H9 (cell line): ENCODE data around the gene RYR3. TPM values are rescaled to one million over a fixed set of nuclear protein-coding genes. Genes with fewer than 3 reads are reported as not detected.

Experiments used
- DNase-seq: peaks from one replicate; pipeline ENCODE4 v3.0.0-alpha.2; 2017
- H2AFZ ChIP-seq: one replicate; pipeline ENCODE4 v1.6.1; 2013; ENCODE audit warnings: mild to moderate bottlenecking, low read length, control low read depth, moderate library complexity
- H2AK5ac ChIP-seq: 2 replicates; pipeline ENCODE4 v1.6.1; 2013; ENCODE audit warnings: low read length, control low read depth, mixed read lengths; ENCODE audit not compliant: insufficient read length
- H2BK120ac ChIP-seq: one replicate; pipeline ENCODE4 v1.6.1; 2013; ENCODE audit warnings: low read depth, mild to moderate bottlenecking, low read length, control low read depth, inconsistent platforms; ENCODE audit not compliant: poor library complexity, severe bottlenecking
- H2BK12ac ChIP-seq: 2 replicates; pipeline ENCODE4 v1.6.1; 2013; ENCODE audit warnings: low read length, control low read depth, mixed read lengths, low read depth; ENCODE audit not compliant: insufficient read length
- H2BK15ac ChIP-seq: 2 replicates; pipeline ENCODE4 v1.6.1; 2013; ENCODE audit warnings: low read depth, low read length, control low read depth
- H2BK20ac ChIP-seq: one replicate; pipeline ENCODE4 v1.6.1; 2013; ENCODE audit warnings: low read depth, mild to moderate bottlenecking, low read length, control low read depth, inconsistent platforms; ENCODE audit not compliant: poor library complexity, severe bottlenecking
- H2BK5ac ChIP-seq: 2 replicates; pipeline ENCODE4 v1.6.1; 2013; ENCODE audit warnings: low read length, control low read depth, mixed read lengths; ENCODE audit not compliant: insufficient read length
- H3K14ac ChIP-seq: 2 replicates; pipeline ENCODE4 v1.6.1; 2013; ENCODE audit warnings: low read length, control low read depth; ENCODE audit not compliant: insufficient read depth
- H3K18ac ChIP-seq: 2 replicates; pipeline ENCODE4 v1.6.1; 2013; ENCODE audit warnings: low read depth, mild to moderate bottlenecking, mixed read lengths, low read length, control low read depth; ENCODE audit not compliant: insufficient read length
- H3K23ac ChIP-seq: 2 replicates; pipeline ENCODE4 v1.6.1; 2013; ENCODE audit warnings: low read length, control low read depth, mixed read lengths, low read depth; ENCODE audit not compliant: insufficient read length
- H3K23me2 ChIP-seq: 2 replicates; pipeline ENCODE4 v1.6.1; 2013; ENCODE audit warnings: low read depth, mild to moderate bottlenecking, mixed read lengths, low read length, control low read depth; ENCODE audit not compliant: insufficient read length, poor library complexity, severe bottlenecking
- H3K27ac ChIP-seq: 2 replicates; pipeline ENCODE4 v1.5.1; 2013; ENCODE audit warnings: low read length, control low read depth, mixed read lengths, low read depth; ENCODE audit not compliant: insufficient read length
- H3K27me3 ChIP-seq: 2 replicates; pipeline ENCODE4 v1.6.1; 2013; ENCODE audit warnings: low read length, control low read depth, inconsistent platforms; ENCODE audit not compliant: insufficient read depth
- H3K4ac ChIP-seq: 2 replicates; pipeline ENCODE4 v1.6.1; 2013; ENCODE audit warnings: low read depth, mild to moderate bottlenecking, control low read depth, inconsistent platforms, low read length, moderate library complexity
- H3K4me1 ChIP-seq: 2 replicates; pipeline ENCODE4 v1.6.1; 2013; ENCODE audit warnings: low read length, control low read depth, inconsistent platforms; ENCODE audit not compliant: insufficient read depth
- H3K4me2 ChIP-seq: 2 replicates; pipeline ENCODE4 v1.6.1; 2013; ENCODE audit warnings: low read length, control low read depth, mixed read lengths; ENCODE audit not compliant: insufficient read length, insufficient read depth
- H3K56ac ChIP-seq: 2 replicates; pipeline ENCODE4 v1.6.1; 2013; ENCODE audit warnings: low read depth, mild to moderate bottlenecking, mixed read lengths, low read length, control low read depth; ENCODE audit not compliant: insufficient read length
- H3K79me1 ChIP-seq: 2 replicates; pipeline ENCODE4 v1.6.1; 2013; ENCODE audit warnings: low read depth, mild to moderate bottlenecking, moderate library complexity, low read length, control low read depth, inconsistent platforms; ENCODE audit not compliant: insufficient read depth, poor library complexity, severe bottlenecking
- H3K79me2 ChIP-seq: 2 replicates; pipeline ENCODE4 v1.6.1; 2013; ENCODE audit warnings: low read length, control low read depth, inconsistent platforms; ENCODE audit not compliant: insufficient read depth
- H3K9ac ChIP-seq: 2 replicates; pipeline ENCODE4 v1.6.1; 2013; ENCODE audit warnings: low read length, control low read depth, mixed read lengths; ENCODE audit not compliant: insufficient read length; ENCODE audit errors: extremely low read depth
- H3K9me3 ChIP-seq: one replicate; pipeline ENCODE4 v1.6.1; 2013; ENCODE audit warnings: low read depth, low read length, inconsistent platforms; ENCODE audit not compliant: control insufficient read depth
- H3T11ph ChIP-seq: one replicate; pipeline ENCODE4 v1.6.1; 2013; ENCODE audit warnings: mild to moderate bottlenecking, low read length, control low read depth, inconsistent platforms
- H4K20me1 ChIP-seq: one replicate; pipeline ENCODE4 v1.6.1; 2013; ENCODE audit not compliant: control insufficient read depth, insufficient read length, insufficient read depth
- H4K5ac ChIP-seq: 2 replicates; pipeline ENCODE4 v1.6.1; 2013; ENCODE audit warnings: low read depth, mild to moderate bottlenecking, mixed read lengths, low read length, control low read depth; ENCODE audit not compliant: insufficient read length
- H4K8ac ChIP-seq: replicated peaks from 2 replicates; pipeline ENCODE4 v1.6.1; 2013; ENCODE audit warnings: low read length, control low read depth, mixed read lengths, low read depth; ENCODE audit not compliant: insufficient read length
- H4K91ac ChIP-seq: 2 replicates; pipeline ENCODE4 v1.6.1; 2013; ENCODE audit warnings: low read depth, mild to moderate bottlenecking, moderate library complexity, mixed read lengths, low read length, control low read depth; ENCODE audit not compliant: insufficient read length
- H3K27ac Mint-ChIP-seq, 3 experiments: 2 replicates in 2 of 3; 3 replicates in 1 of 3; pipeline ENCODE4 v1.8.0; 2020 to 2021; ENCODE audit warnings: mixed read lengths in 3 of 3, mild to moderate bottlenecking in 1 of 3, moderate library complexity in 1 of 3
- H3K27me3 Mint-ChIP-seq: 2 replicates; pipeline ENCODE4 v1.8.0; 2021; ENCODE audit warnings: low read depth, mild to moderate bottlenecking, moderate library complexity, mixed read lengths
- H3K36me3 Mint-ChIP-seq, 3 experiments: 2 replicates in 2 of 3; 3 replicates in 1 of 3; pipeline ENCODE4 v1.8.0; 2020 to 2021; ENCODE audit warnings: low read depth in 3 of 3, mixed read lengths in 3 of 3; ENCODE audit not compliant: insufficient read depth in 1 of 3
- H3K4me1 Mint-ChIP-seq, 2 experiments: 2 replicates each; pipeline ENCODE4 v1.8.0; 2020; ENCODE audit warnings: mixed read lengths in 2 of 2
- H3K4me3 Mint-ChIP-seq, 2 experiments: 2 replicates in 1 of 2; 3 replicates in 1 of 2; pipeline ENCODE4 v1.8.0; 2020 to 2021; ENCODE audit warnings: mild to moderate bottlenecking in 2 of 2, mixed read lengths in 2 of 2, moderate library complexity in 1 of 2
- H3K9me3 Mint-ChIP-seq, 2 experiments: 2 replicates in 1 of 2; 3 replicates in 1 of 2; pipeline ENCODE4 v1.8.0; 2020; ENCODE audit warnings: mild to moderate bottlenecking in 2 of 2, mixed read lengths in 2 of 2, moderate library complexity in 1 of 2
- WGBS: extraction: QIAGEN DNeasy Blood & Tissue Kit; methylation state at CpG from one replicate; pipeline ENCODE4 v1.1.7; 2013; ENCODE audit warnings: missing lambda C conversion rate, low lambda C conversion rate, mixed read lengths; ENCODE audit not compliant: insufficient read length; ENCODE audit errors: extremely low coverage; 5-methylcytosine and 5-hydroxymethylcytosine counted together
- total RNA-seq: library from RNA; stranded (reverse); gene quantifications from 2 replicates; pipeline ENCODE4 v1.2.1, GENCODE V29; 2021
- TF ChIP-seq, protein P1 (sequence below): fragments of 200-600 bp; sonication (generic); conservative IDR thresholded peaks from 3 replicates; pipeline ENCODE4 v1.8.0; 2021; ENCODE audit warnings: antibody characterized with exemption, mild to moderate bottlenecking

RYR3 gene
- total RNA-seq, 1 experiment from 2014 or later, result 0.85 TPM

DNA sequence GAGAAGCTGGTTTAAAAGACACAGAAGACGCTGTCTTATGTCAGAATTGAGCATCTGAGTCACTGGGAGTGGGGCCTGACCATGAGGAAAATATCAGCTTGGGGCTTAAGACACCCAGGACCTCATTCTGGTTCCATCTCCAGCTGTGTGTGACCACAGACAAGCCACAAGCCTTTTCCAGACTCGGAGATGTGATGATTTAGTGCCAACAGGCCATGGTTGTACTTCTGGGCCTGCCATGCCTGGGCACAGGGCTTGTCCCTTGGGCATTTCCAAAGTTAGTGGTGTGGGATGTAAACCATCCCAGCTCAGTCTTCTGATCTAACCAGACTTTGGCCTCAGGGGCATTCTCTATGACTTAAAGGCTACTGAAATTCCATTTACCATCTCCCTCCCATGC is 269.8 kb downstream of the RYR3 start:
- WGBS, result no CpG with 5 or more reads among the region's 2 CpGs
- H4K5ac ChIP-seq, result no peak overlapping the region
- H3K23me2 ChIP-seq, result no peaks in the 10 kb centered on the region
- H3K79me2 ChIP-seq, result no peaks in the 10 kb centered on the region
- H2BK20ac ChIP-seq, result no peak overlapping the region
- no peak overlapping the region for H3K4me2 ChIP-seq
- H4K91ac ChIP-seq, result no peak overlapping the region
- H3K9ac ChIP-seq, result no peak overlapping the region
- H2BK5ac ChIP-seq, result no peak overlapping the region
- H2BK120ac ChIP-seq, result no peak overlapping the region
- H3K18ac ChIP-seq, result no peak overlapping the region
- peaks cover 10% of the 10 kb centered on the region for H3K27me3 Mint-ChIP-seq
- no peaks in the 10 kb centered on the region for H3K9me3 ChIP-seq
- TF ChIP-seq, protein P1, sequence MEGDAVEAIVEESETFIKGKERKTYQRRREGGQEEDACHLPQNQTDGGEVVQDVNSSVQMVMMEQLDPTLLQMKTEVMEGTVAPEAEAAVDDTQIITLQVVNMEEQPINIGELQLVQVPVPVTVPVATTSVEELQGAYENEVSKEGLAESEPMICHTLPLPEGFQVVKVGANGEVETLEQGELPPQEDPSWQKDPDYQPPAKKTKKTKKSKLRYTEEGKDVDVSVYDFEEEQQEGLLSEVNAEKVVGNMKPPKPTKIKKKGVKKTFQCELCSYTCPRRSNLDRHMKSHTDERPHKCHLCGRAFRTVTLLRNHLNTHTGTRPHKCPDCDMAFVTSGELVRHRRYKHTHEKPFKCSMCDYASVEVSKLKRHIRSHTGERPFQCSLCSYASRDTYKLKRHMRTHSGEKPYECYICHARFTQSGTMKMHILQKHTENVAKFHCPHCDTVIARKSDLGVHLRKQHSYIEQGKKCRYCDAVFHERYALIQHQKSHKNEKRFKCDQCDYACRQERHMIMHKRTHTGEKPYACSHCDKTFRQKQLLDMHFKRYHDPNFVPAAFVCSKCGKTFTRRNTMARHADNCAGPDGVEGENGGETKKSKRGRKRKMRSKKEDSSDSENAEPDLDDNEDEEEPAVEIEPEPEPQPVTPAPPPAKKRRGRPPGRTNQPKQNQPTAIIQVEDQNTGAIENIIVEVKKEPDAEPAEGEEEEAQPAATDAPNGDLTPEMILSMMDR, result no peak
- H2BK15ac ChIP-seq, result no peak overlapping the region
- peaks cover 25 to 30% of the 10 kb centered on the region in 2 experiments for H3K4me1 Mint-ChIP-seq
- H3K4ac ChIP-seq, result no peak overlapping the region
- H2AFZ ChIP-seq, result no peak overlapping the region
- H3K14ac ChIP-seq, result no peak overlapping the region
- no peaks in the 10 kb centered on the region for H4K20me1 ChIP-seq
- H3K36me3 Mint-ChIP-seq, result peaks cover 0 to under 1% (median 0%) of the 10 kb centered on the region in 3 experiments; a peak in 1 of 7 replicates
- no peak overlapping the region for H3K27ac Mint-ChIP-seq
- no peak overlapping the region for H3K27ac ChIP-seq
- peaks cover 5% of the 10 kb centered on the region; the same call in 1 of the 2 replicates for H3K4me1 ChIP-seq
- H3K56ac ChIP-seq, result no peak overlapping the region
- no peak overlapping the region for H3T11ph ChIP-seq
- no peaks in the 10 kb centered on the region for H3K79me1 ChIP-seq
- H3K23ac ChIP-seq, result no peak overlapping the region
- no peak overlapping the region for H2AK5ac ChIP-seq
- no peak for DNase-seq
- H3K9me3 Mint-ChIP-seq, result no peaks in the 10 kb centered on the region
- H4K8ac ChIP-seq, result no peak overlapping the region
- no peak overlapping the region for H3K4me3 Mint-ChIP-seq
- no peak overlapping the region for H2BK12ac ChIP-seq
- H3K27me3 ChIP-seq, result no peaks in the 10 kb centered on the region
